Hepatocyte (in vitro differentiated cells): ENCODE results near the gene FIBCD1.

Experiments used
- CTCF ChIP-seq: fragments of 200-600 bp; sonication (generic); IDR thresholded peaks from 2 replicates; pipeline ENCODE4 v1.5.1; 2016; ENCODE audit warnings: antibody characterized with exemption, mild to moderate bottlenecking; ENCODE audit not compliant: poor library complexity
- EZH2 ChIP-seq: fragments of 200-600 bp; sonication (generic); IDR thresholded peaks from 2 replicates; pipeline ENCODE4 v1.6.1; 2016; ENCODE audit warnings: antibody characterized with exemption, mild to moderate bottlenecking, borderline replicate concordance
- EZH2phosphoT487 ChIP-seq: fragments of 200-600 bp; sonication (generic); IDR thresholded peaks from one replicate; pipeline ENCODE4 v1.6.1; 2018; ENCODE audit warnings: antibody characterized with exemption, mild to moderate bottlenecking, low read depth, moderate library complexity; ENCODE audit not compliant: unreplicated experiment, severe bottlenecking

DNA sequence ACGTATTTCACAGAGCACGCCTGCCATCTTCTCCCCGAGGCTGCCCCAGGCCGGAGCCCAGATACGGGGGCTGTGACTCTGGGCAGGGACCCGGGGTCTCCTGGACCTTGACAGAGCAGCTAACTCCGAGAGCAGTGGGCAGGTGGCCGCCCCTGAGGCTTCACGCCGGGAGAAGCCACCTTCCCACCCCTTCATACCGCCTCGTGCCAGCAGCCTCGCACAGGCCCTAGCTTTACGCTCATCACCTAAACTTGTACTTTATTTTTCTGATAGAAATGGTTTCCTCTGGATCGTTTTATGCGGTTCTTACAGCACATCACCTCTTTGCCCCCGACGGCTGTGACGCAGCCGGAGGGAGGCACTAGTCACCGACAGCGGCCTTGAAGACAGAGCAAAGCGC is 52.1 kb downstream of the FIBCD1 start:
- TF ChIP-seq CTCF (no peak), EZH2phosphoT487 (no peak), EZH2 (no peak)
